ENCODE results near the gene EDN1.
A peak's percentile ranks its signal among the peaks of the same experiment; 100 is the strongest.

The EDN1 gene

GRCh38 chr6:12289365-12289919, 719 bp upstream of the EDN1 start:
- TF ChIP-seq CTCF (IDR thresholded peaks at IDR 0.05) (peak; percentile 94), ZFX (IDR thresholded peaks at IDR 0.05; ENCODE audit: borderline replicate concordance) (no peak)
- peak overlapping the region; percentile 99 for H3K27ac ChIP-seq

GRCh38 chr6:12291071-12291838, 1.1 kb downstream of the EDN1 start:
- H3K27ac ChIP-seq, result peak overlapping the region; percentile 99; the same call in 1 of the 2 replicates

GRCh38 chr6:12291839-12292604, 1.9 kb downstream of the EDN1 start:
- peak overlapping the region; percentile 99; the same call in 1 of the 2 replicates for H3K27ac ChIP-seq
- no peak for TF ChIP-seq ZFX (IDR thresholded peaks at IDR 0.05; ENCODE audit: borderline replicate concordance)
- peak; percentile 33 for TF ChIP-seq CTCF (IDR thresholded peaks at IDR 0.05)

More at GRCh38 chr6:12291071-12291838, 1.1 kb downstream of the EDN1 start:
- TF ChIP-seq CTCF (IDR thresholded peaks at IDR 0.05), result no peak

- peak overlapping the region; percentile 99 for H3K27ac ChIP-seq
- no peak for TF ChIP-seq CTCF (IDR thresholded peaks at IDR 0.05)
- TF ChIP-seq ZFX (IDR thresholded peaks at IDR 0.05; ENCODE audit: borderline replicate concordance), result no peak
Measured at GRCh38 chr6:12293235-12293930, 3.2 kb downstream of the EDN1 start.

- peak overlapping the region; percentile 99 for H3K27ac ChIP-seq
Measured at GRCh38 chr6:12293931-12294807, 4.0 kb downstream of the EDN1 start.

More at GRCh38 chr6:12293931-12294807, 4.0 kb downstream of the EDN1 start:
- no peak for TF ChIP-seq ZFX (IDR thresholded peaks at IDR 0.05; ENCODE audit: borderline replicate concordance)
- TF ChIP-seq CTCF (IDR thresholded peaks at IDR 0.05), result no peak
